SIG-M5 treated with dmso at 0.1 percent for 504 hours (cell line): ENCODE measurements around the gene LAMTOR5.
"Not testable (repeated sequence)": the region's sequence is repeated elsewhere in the genome, so short reads cannot be mapped to it uniquely, and the experiment has no call there.

Source experiments
- DNase-seq: peaks from one replicate; lab custom pipeline; 2025; ENCODE audit not compliant: unreplicated experiment; lab: John Stamatoyannopoulos, UW

Gene LAMTOR5

DNA sequence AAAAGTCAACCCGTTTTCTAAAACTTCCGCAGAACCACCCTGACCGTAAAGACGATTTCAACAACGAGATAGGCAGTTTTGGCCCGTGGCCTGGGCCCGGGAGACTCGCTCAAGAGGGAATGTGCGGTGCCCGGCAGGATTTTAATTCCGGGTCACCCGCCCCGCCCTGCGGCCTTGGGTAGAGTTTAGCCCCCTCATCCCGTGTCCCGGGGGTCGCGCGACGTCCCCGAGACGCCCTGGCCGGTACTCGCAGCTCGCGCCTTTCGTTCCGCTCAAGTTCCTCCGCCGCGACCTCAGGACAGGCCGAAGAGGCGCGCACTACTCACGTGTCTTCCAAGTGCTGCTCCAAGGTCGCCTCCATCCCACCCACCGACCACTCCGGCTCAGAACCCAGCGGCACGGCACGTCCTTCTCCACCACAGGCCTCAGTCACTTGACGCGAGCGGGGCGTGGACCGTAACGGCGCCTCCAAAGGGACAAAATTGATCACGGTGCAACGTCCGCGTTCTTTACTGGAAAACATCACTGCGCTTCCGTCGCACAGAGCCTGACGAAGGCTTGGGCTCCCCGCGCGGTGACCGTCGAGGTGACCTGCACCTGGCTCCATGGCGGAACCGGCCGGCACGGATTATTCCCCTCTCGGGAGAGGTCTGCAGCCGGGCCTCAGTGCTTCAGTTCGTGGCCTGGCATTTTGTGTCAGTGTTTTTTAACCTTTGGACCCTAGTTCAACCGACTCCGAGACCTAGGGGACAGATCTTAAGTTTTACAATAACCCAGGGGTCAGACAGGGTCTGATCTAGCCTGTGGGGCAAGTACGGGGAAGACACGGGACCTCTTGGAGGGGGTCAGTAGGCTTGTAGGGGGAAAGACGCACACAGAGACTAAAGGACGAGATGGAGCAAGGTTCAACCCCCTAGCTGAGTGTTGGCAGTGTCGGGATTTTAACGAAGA, at the start of gene LAMTOR5:
LAMTOR5 (minus strand) TSS at position 435 of the 951 bp plus-strand sequence; CDS start at position 361, 74 bp downstream.
- peak; percentile 93 for DNase-seq

- DNase-seq: no peak
Observed at GRCh38 chr1:110457206-110457605, 49.7 kb upstream of the LAMTOR5 start.

- no peak for DNase-seq
Observed at GRCh38 chr1:110455151-110455550, 47.7 kb upstream of the LAMTOR5 start.

DNA sequence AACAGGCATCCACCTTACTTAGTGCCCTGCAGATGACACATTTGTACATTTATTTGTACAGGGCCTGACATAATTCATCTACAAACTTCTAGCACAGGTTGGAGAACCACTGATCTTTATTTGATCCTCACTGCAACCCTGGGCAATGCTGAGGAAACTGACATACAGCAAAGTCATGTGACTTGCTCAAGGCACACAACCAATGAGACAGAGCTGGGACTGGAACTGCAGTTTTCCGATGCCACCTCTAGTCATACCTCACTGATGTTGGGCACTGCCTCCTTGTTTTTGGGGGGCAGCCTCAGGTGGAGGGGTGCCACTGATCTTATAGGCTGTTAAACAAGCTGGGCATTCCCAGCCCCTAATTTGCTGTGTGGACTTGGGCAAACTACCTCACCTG, 46.8 kb upstream of the LAMTOR5 start:
- DNase-seq: no peak

DNA sequence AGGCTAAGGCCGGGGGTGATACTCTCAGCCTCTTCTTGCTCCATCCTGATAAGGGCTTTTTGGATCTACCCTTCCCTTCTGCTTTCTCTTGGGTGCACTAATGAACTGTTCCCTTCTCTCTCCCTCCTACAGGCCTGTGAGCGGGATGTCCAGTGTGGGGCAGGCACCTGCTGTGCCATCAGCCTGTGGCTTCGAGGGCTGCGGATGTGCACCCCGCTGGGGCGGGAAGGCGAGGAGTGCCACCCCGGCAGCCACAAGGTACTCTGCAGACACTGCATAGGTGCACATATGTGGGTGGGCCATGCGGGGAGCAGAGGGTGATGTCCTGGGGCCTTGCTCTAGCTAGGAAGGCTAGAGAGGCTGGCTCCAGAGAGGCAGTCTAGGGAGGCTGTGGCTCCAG, 46.3 kb upstream of the LAMTOR5 start:
- DNase-seq: no peak

GRCh38 chr1:110452330-110452729, 44.8 kb upstream of the LAMTOR5 start:
- DNase-seq: no peak

DNA sequence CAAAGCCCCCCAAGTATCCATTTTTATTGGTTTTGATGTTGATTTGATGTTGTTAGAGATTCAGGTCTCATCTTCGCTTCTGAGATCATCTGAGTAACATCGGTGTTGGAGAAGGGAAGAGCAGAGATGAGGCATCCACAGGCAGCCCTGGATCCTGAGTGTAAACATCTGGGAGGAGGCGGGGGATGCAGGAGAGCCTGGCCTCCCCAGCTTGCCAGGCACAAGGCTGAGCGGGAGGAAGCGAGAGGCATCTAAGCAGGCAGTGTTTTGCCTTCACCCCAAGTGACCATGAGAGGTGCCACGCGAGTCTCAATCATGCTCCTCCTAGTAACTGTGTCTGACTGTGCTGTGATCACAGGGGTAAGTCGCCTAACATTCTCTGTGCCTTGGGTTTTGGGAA, 43.4 kb upstream of the LAMTOR5 start, which contains the start of gene PROK1:
PROK1 (plus strand) TSS at position 221 of the 400 bp plus-strand sequence; CDS start at position 289, 68 bp downstream.
- DNase-seq: no peak

- no peak for DNase-seq
Observed at GRCh38 chr1:110449661-110450651, 42.5 kb upstream of the LAMTOR5 start.

- DNase-seq: no peak
Observed at GRCh38 chr1:110444561-110444960, 37.1 kb upstream of the LAMTOR5 start.

DNA sequence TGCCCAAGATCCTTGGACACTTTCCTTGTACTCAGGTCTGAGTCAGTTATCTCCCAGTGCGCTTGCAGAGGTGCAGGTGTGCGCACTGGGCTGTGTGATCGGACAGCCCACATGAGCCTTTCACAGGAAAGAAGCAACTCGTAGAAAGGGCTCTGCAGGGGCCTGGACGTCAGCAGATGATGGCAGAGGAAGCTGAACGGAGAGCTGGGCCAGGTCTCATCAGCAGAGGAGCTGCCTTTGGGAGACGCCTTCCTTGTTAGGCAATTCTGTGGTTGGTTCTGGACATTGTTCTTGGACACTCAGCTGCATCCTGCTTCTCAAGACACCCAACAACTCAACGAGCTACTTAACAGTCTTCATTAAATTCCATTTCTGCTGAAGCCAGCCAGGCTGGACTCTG, 36.0 kb upstream of the LAMTOR5 start:
- DNase-seq: no peak

DNA sequence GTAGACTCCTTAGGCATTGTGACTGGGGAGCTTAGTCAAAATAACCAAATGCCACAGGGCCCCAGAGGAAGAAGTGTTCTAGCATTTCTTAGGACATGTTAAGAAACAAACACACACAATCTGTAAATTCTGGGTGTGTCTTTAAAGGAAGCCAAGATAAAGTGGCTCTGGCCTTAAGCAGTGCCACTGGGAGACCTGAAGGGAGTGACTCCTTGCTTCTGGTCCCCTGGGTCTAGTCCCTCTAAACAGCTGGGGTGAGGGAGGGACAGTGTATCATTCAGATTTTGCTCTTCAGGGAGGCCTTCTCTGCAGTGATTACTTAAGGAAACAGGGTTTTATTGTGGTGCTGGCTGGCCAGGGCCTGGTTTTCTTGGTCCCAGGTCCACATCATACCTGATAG, 34.4 kb upstream of the LAMTOR5 start:
- no peak for DNase-seq

GRCh38 chr1:110440877-110441276, 33.4 kb upstream of the LAMTOR5 start:
- DNase-seq: no peak

GRCh38 chr1:110439873-110440272, 32.4 kb upstream of the LAMTOR5 start:
- not testable (repeated sequence) for DNase-seq

- DNase-seq: no peak
Observed at GRCh38 chr1:110438893-110439292, 31.4 kb upstream of the LAMTOR5 start.

GRCh38 chr1:110437645-110438299, 30.3 kb upstream of the LAMTOR5 start:
- DNase-seq: not testable (repeated sequence)

DNA sequence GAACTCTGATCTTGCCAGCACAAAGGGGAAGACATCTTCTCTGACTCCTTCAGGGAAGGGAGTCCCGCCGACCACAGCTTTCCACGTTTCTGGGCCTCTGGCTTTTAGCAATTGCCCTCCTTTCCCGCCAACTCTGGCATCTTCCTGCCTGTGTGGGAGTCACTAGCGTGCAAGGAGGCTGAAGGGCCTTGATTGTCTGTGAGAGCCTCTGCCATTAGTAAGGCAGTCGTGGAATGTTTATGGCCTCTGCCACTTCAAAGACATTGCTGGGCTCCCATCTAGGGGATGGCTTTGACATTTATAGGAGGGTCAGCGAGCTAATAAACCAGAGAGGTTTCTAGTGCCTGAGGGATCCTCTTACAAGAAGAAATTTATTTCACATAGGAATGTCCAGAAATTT, 29.1 kb upstream of the LAMTOR5 start:
- DNase-seq: no peak

GRCh38 chr1:110434946-110435345, 27.5 kb upstream of the LAMTOR5 start:
- no peak for DNase-seq

- peak; percentile 83 for DNase-seq
Observed at GRCh38 chr1:110433803-110434202, 26.3 kb upstream of the LAMTOR5 start.

DNA sequence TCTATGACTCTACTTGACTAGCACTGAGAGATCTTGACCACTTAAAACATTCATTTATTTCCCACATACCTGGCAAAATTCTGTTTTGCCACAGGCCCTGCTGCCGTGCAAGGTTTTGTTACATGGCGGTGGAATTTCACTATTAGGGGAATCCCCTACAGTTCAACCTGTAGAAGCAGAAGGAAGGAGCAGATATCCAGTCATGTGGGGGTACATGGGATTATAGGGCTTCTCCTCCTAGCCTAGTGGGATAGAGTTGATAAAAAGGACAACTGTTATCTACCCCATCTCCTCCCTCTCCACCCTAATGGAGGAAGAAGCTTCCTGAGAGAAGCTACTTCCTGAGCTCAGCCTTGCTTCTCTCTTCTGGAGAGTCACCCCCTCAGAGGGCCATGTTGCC, 25.7 kb upstream of the LAMTOR5 start:
- no peak for DNase-seq

DNA sequence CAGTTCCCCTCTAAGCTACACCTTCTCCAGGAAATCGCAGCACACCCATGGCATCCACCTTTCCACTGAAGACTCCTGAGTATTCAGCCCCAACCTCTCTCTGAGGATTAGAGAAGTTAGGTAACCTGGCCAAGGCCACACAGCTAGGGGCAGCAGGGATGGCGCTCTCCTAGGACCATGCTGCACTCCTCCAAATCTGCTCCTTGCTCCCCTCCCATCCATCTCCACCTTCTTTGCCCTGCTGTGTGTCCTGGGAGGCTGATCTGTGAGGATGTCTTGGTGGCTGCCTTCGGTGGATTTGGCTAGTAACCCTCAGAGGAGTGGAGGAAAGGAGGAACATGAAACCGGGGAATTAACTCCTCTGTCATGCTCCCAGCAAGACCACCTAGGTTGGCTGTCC, 23.4 kb upstream of the LAMTOR5 start:
- no peak for DNase-seq

- peak; percentile 23 for DNase-seq
Observed at GRCh38 chr1:110430366-110430765, 22.9 kb upstream of the LAMTOR5 start.
